ENCODE results near the gene TLCD1.

Gene TLCD1

GRCh38 chr17:28743243-28744103 lies 17.4 kb upstream of the TLCD1 start, which contains the start of gene TRAF4 (continued):
- TF ChIP-seq ZBTB26 (tag by site-specific recombination; optimal IDR thresholded peaks at IDR 0.05) (peak; percentile 82), ZSCAN4 (tag by site-specific recombination; IDR thresholded peaks at IDR 0.05) (0 out of 2 replicates have a peak, but pooled peaks have one; percentile 9), ZNF2 (tag by site-specific recombination; IDR thresholded peaks at IDR 0.05) (peak; percentile 84; the same call in 1 of the 2 replicates), ZBTB10 (tag by site-specific recombination; IDR thresholded peaks at IDR 0.05) (peak; percentile 94), ZNF488 (tag by site-specific recombination; IDR thresholded peaks at IDR 0.05) (no peak), ZNF138 (tag by site-specific recombination; IDR thresholded peaks at IDR 0.05; ENCODE audit: borderline replicate concordance) (no peak), GLIS1 (tag by site-specific recombination; IDR thresholded peaks at IDR 0.05) (peak; percentile 94), ZNF664 (tag by site-specific recombination; IDR thresholded peaks at IDR 0.05) (peak; percentile 82; the same call in 1 of the 2 replicates), ZNF366 (tag by site-specific recombination; conservative IDR thresholded peaks at IDR 0.05) (peak; percentile 89), ZNF211 (tag by site-specific recombination; IDR thresholded peaks at IDR 0.05; ENCODE audit: low read depth) (no peak), ZNF692 (tag by site-specific recombination; IDR thresholded peaks at IDR 0.05) (peak; percentile 91), ZNF596 (tag by site-specific recombination; IDR thresholded peaks at IDR 0.05) (0 out of 2 replicates have a peak, but pooled peaks have one; percentile 3), KLF16 (tag by site-specific recombination; IDR thresholded peaks at IDR 0.05) (peak; percentile 94), SP7 (tag by site-specific recombination; IDR thresholded peaks at IDR 0.05) (peak; percentile 83), ZNF501 (tag by site-specific recombination; IDR thresholded peaks at IDR 0.05) (peak; percentile 74; the same call in 1 of the 2 replicates), ZBTB6 (tag by site-specific recombination; IDR thresholded peaks at IDR 0.05) (no peak), ZNF585B (tag by site-specific recombination; IDR thresholded peaks at IDR 0.05) (no peak), SP2 (tag by site-specific recombination; IDR thresholded peaks at IDR 0.05) (peak; percentile 70), ZBTB17 (tag by site-specific recombination; IDR thresholded peaks at IDR 0.05) (peak; percentile 93), ZNF660 (tag by site-specific recombination; IDR thresholded peaks at IDR 0.05) (peak; percentile 62; the same call in 1 of the 2 replicates), PRDM10 (tag by site-specific recombination; IDR thresholded peaks at IDR 0.05) (peak; percentile 33), ZBTB20 (tag by site-specific recombination; IDR thresholded peaks at IDR 0.05) (peak; percentile 91)
